Measurements from ENCODE around the gene PRICKLE1.

PRICKLE1 gene

GRCh38 chr12:42588524-42589464 lies 752 bp downstream of the PRICKLE1 start:
- no peak for DNase-seq

GRCh38 chr12:42587601-42588523 lies 1.7 kb downstream of the PRICKLE1 start:
- no peak for DNase-seq

- DNase-seq: no peak
These were observed 3.3 kb downstream of the PRICKLE1 start for GRCh38 chr12:42586268-42586667.

GRCh38 chr12:42585841-42586216 lies 3.7 kb downstream of the PRICKLE1 start:
- no peak for DNase-seq

- no peak for DNase-seq
These were observed 4.2 kb downstream of the PRICKLE1 start for GRCh38 chr12:42585154-42585840.

- DNase-seq: no peak
These were observed 4.9 kb downstream of the PRICKLE1 start for GRCh38 chr12:42584651-42585111.

GRCh38 chr12:42583016-42583415 lies 6.5 kb downstream of the PRICKLE1 start:
- DNase-seq: no peak

- DNase-seq: no peak
These were observed 7.0 kb downstream of the PRICKLE1 start for GRCh38 chr12:42582498-42582897.

- no peak for DNase-seq
These were observed 7.5 kb downstream of the PRICKLE1 start for GRCh38 chr12:42582050-42582449.

- no peak for DNase-seq
These were observed 13.2 kb downstream of the PRICKLE1 start for GRCh38 chr12:42576374-42576773.

GRCh38 chr12:42575717-42576116 lies 13.8 kb downstream of the PRICKLE1 start:
- no peak for DNase-seq

- DNase-seq: no peak
These were observed 14.7 kb downstream of the PRICKLE1 start for GRCh38 chr12:42574851-42575266.

- DNase-seq: no peak
These were observed 18.1 kb downstream of the PRICKLE1 start for GRCh38 chr12:42571327-42572009.

GRCh38 chr12:42570076-42570475 lies 19.5 kb downstream of the PRICKLE1 start:
- no peak for DNase-seq

- no peak for DNase-seq
These were observed 20.3 kb downstream of the PRICKLE1 start for GRCh38 chr12:42568952-42569915.

- no peak for DNase-seq
These were observed 23.9 kb downstream of the PRICKLE1 start for GRCh38 chr12:42565633-42566032.

GRCh38 chr12:42564996-42565395 lies 24.6 kb downstream of the PRICKLE1 start:
- no peak for DNase-seq

- DNase-seq: no peak
These were observed 25.0 kb downstream of the PRICKLE1 start for GRCh38 chr12:42564556-42564955.

GRCh38 chr12:42560977-42561376 lies 28.6 kb downstream of the PRICKLE1 start:
- no peak for DNase-seq

GRCh38 chr12:42557586-42558172 lies 31.9 kb downstream of the PRICKLE1 start:
- no peak for DNase-seq

GRCh38 chr12:42556917-42557316 lies 32.6 kb downstream of the PRICKLE1 start:
- DNase-seq: no peak
